ENCODE measurements around the gene ZSWIM6. TPM values are rescaled to one million over a fixed set of nuclear protein-coding genes. Genes with fewer than 3 reads are reported as not detected.
"Not testable (repeated sequence)": the region's sequence is repeated elsewhere in the genome, so short reads cannot be mapped to it uniquely, and the experiment has no call there.

ZSWIM6 gene
- total RNA-seq, 2 experiments from 2014 or later = 0.06 to 0.17 TPM

DNA sequence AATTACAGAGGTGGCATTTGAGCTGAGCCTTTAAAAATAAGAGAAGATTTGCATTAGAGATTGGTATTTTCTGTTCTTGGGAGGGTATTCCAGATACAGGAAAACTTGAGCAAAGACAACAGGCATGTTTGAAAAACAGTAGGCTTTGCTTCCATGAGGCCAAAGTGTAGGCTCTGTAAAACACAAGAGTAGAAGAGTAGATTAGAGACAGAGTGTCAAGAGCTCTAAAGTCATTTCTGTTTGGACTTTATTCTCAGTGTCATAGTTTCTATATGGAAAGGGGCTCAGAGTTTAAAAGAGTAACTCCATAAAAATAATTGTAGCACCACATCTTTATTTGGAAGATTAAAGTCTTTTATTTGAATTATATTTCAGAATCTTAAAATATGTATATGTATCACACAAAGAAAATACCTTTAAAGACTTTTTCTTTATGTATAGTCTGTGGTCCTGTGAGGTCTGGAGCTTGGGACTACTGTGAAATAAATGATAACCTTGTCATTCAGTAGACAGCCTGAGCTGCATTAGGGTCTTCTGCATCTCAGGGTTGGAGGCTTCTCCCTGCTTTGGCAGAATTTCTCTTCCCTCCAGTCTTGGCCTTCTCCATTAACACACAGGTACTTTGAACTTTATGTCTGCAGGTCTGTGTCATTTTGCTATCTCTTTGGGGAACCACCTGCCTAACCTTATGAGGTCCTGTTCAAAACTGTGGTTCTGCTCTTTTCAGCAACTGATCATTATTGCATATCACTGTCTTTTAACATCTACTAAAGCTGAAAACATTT lies 73.6 kb downstream of the ZSWIM6 start:
- TF ChIP-seq EZH2phosphoT487 (IDR thresholded peaks at IDR 0.05; ENCODE audit: borderline replicate concordance, low read depth, low read length) = no peak
- TF ChIP-seq, protein P1, sequence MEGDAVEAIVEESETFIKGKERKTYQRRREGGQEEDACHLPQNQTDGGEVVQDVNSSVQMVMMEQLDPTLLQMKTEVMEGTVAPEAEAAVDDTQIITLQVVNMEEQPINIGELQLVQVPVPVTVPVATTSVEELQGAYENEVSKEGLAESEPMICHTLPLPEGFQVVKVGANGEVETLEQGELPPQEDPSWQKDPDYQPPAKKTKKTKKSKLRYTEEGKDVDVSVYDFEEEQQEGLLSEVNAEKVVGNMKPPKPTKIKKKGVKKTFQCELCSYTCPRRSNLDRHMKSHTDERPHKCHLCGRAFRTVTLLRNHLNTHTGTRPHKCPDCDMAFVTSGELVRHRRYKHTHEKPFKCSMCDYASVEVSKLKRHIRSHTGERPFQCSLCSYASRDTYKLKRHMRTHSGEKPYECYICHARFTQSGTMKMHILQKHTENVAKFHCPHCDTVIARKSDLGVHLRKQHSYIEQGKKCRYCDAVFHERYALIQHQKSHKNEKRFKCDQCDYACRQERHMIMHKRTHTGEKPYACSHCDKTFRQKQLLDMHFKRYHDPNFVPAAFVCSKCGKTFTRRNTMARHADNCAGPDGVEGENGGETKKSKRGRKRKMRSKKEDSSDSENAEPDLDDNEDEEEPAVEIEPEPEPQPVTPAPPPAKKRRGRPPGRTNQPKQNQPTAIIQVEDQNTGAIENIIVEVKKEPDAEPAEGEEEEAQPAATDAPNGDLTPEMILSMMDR (conservative IDR thresholded peaks at IDR 0.05; ENCODE audit: low read length) = no peak
- no peak overlapping the region for H3K4me2 ChIP-seq (ENCODE audit: low read length)
- H2AFZ ChIP-seq (ENCODE audit: low read length) = no peak overlapping the region
- H3K79me2 ChIP-seq (ENCODE audit: insufficient read depth, low read depth, low read length) = no peaks in the 10 kb centered on the region
- H3K36me3 ChIP-seq (ENCODE audit: insufficient read depth, low read length) = no peaks in the 10 kb centered on the region
- intact Hi-C loops (cut with micrococcal nuclease; ENCODE audit: unreplicated experiment) = no loop called here
- CTCF ChIA-PET (ENCODE audit: unreplicated experiment) = no interaction called here
- H3K4me3 ChIP-seq (ENCODE audit: low read depth, low read length, poor library complexity, severe bottlenecking) = no peak overlapping the region
- DNase-seq (ENCODE audit: low spot score) = no peak
- no TSS peak for BruUV-seq (replicated peaks)
- no peaks in the 10 kb centered on the region for H3K4me1 ChIP-seq (ENCODE audit: insufficient read depth, low read length, poor library complexity, severe bottlenecking)
- H3K9me3 ChIP-seq (ENCODE audit: low read length) = no peaks in the 10 kb centered on the region
- no peak overlapping the region for H3K27ac ChIP-seq (ENCODE audit: low read depth, low read length, poor library complexity, severe bottlenecking)
- H4K20me1 ChIP-seq (ENCODE audit: insufficient read depth, low read length) = no peaks in the 10 kb centered on the region; the same call in 1 of the 2 replicates
- POLR2A ChIA-PET = no interaction called here
- no peaks in the 10 kb centered on the region for H3K9me2 ChIP-seq (ENCODE audit: insufficient read depth, low read length)

DNA sequence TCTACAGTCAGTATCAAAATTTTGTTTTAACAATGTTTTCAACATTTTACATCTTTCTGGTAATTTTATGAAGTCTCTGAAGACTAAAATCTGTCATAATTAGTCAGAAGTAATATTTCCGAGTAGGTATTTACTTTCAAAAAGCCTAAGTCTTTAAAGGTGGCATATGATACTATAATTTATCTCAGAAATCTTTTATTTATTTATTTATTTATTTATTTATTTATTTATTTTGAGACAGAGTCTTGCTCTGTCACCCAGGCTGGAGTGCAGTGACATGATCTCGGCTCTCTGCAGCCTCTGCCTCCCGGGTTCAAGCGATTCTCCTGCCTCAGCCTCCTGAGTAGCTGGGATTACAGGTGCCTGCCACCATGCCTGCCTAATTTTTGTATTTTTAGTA lies 74.4 kb downstream of the ZSWIM6 start:
- H3K27ac ChIP-seq (ENCODE audit: low read depth, low read length, poor library complexity, severe bottlenecking); H3K4me1 ChIP-seq (ENCODE audit: insufficient read depth, low read length, poor library complexity, severe bottlenecking); BruUV-seq (replicated peaks); H3K79me2 ChIP-seq (ENCODE audit: insufficient read depth, low read depth, low read length); H3K4me3 ChIP-seq (ENCODE audit: low read depth, low read length, poor library complexity, severe bottlenecking); H3K9me3 ChIP-seq (ENCODE audit: low read length); H3K36me3 ChIP-seq (ENCODE audit: insufficient read depth, low read length); H3K4me2 ChIP-seq (ENCODE audit: low read length); H3K9me2 ChIP-seq (ENCODE audit: insufficient read depth, low read length); H4K20me1 ChIP-seq (ENCODE audit: insufficient read depth, low read length); DNase-seq (ENCODE audit: low spot score); CTCF ChIA-PET (ENCODE audit: unreplicated experiment); intact Hi-C loops (cut with micrococcal nuclease; ENCODE audit: unreplicated experiment); H2AFZ ChIP-seq (ENCODE audit: low read length); POLR2A ChIA-PET: not testable (repeated sequence)

DNA sequence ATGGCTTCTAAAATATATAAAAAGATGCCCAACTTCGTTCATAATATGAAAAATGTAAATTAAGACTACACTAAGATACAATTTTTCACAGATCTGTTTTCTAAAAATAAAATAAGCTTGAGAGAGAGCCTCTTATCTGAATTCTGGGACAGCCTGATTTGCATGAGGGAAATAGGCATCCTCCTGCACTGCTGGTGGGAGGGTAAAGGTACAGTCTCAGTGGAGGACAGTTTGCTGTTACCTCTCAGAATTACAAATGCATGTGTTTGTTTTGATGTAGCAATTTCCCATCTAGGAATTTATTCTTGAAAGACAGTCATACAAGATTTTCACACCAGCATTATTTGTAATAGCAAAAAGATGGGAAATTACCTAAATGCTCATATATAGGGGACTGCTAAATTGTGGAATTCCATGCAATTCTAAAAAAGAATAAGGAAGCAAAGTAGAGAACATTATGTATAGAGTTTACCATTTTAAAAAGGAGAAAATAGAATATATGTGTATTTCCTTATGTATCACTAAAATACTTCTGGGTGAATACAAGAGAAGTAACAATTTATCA lies 75.7 kb downstream of the ZSWIM6 start:
- no peaks in the 10 kb centered on the region for H3K4me1 ChIP-seq (ENCODE audit: insufficient read depth, low read length, poor library complexity, severe bottlenecking)
- H3K79me2 ChIP-seq (ENCODE audit: insufficient read depth, low read depth, low read length) = no peaks in the 10 kb centered on the region
- no peaks in the 10 kb centered on the region for H3K9me2 ChIP-seq (ENCODE audit: insufficient read depth, low read length)
- no peak for DNase-seq (ENCODE audit: low spot score)
- H3K27ac ChIP-seq (ENCODE audit: low read depth, low read length, poor library complexity, severe bottlenecking) = no peak overlapping the region
- no peak overlapping the region for H3K4me2 ChIP-seq (ENCODE audit: low read length)
- no peaks in the 10 kb centered on the region; the same call in 1 of the 2 replicates for H4K20me1 ChIP-seq (ENCODE audit: insufficient read depth, low read length)
- BruUV-seq (replicated peaks) = no TSS peak
- POLR2A ChIA-PET = no interaction called here
- no peak overlapping the region for H3K4me3 ChIP-seq (ENCODE audit: low read depth, low read length, poor library complexity, severe bottlenecking)
- no peaks in the 10 kb centered on the region for H3K9me3 ChIP-seq (ENCODE audit: low read length)
- no peak for TF ChIP-seq EZH2phosphoT487 (IDR thresholded peaks at IDR 0.05; ENCODE audit: borderline replicate concordance, low read depth, low read length)
- no peaks in the 10 kb centered on the region for H3K36me3 ChIP-seq (ENCODE audit: insufficient read depth, low read length)
- CTCF ChIA-PET (ENCODE audit: unreplicated experiment) = no interaction called here
- intact Hi-C loops (cut with micrococcal nuclease; ENCODE audit: unreplicated experiment) = no loop called here
- no peak overlapping the region for H2AFZ ChIP-seq (ENCODE audit: low read length)
